ENCODE results near the gene AMPH. TPM values are rescaled to one million over a fixed set of nuclear protein-coding genes. Genes with fewer than 3 reads are reported as not detected.

AMPH gene
- total and polyA plus RNA-seq, 4 donors: 0.18 to 6.6 (median 3.6) TPM

DNA sequence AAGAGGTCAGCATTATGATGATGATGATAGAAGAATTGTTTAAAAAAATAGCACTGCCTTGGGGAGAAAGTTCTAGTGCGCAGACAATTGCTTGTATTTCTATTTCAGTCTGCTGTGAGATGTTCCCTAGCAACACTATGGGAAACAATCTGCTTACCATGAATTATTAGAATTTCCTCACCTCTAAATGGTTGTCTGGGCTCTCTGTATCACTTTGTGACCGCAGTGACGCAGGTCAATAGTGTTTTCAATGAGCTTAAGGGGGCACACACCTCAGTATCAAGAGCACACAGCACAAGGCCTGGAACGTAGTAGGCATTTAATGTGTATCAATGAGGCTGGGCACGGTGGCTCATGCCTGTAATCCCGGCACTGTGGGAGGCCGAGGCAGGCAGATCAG is 258.9 kb downstream of the AMPH start:
- no peak overlapping the region for H3K4me3 ChIP-seq
- H3K9ac ChIP-seq (ENCODE audit: insufficient read depth in 1 of 2, low read length in 2 of 2): no peak overlapping the region
- WGBS, 2 donors: 94 to 97% methylated on average over 7 of the region's 7 CpGs
- H3K36me3 ChIP-seq (ENCODE audit: control insufficient read depth in 4 of 4, insufficient read depth in 4 of 4, low read length in 4 of 4): no peaks in the 10 kb centered on the region
- TF ChIP-seq, protein P1, sequence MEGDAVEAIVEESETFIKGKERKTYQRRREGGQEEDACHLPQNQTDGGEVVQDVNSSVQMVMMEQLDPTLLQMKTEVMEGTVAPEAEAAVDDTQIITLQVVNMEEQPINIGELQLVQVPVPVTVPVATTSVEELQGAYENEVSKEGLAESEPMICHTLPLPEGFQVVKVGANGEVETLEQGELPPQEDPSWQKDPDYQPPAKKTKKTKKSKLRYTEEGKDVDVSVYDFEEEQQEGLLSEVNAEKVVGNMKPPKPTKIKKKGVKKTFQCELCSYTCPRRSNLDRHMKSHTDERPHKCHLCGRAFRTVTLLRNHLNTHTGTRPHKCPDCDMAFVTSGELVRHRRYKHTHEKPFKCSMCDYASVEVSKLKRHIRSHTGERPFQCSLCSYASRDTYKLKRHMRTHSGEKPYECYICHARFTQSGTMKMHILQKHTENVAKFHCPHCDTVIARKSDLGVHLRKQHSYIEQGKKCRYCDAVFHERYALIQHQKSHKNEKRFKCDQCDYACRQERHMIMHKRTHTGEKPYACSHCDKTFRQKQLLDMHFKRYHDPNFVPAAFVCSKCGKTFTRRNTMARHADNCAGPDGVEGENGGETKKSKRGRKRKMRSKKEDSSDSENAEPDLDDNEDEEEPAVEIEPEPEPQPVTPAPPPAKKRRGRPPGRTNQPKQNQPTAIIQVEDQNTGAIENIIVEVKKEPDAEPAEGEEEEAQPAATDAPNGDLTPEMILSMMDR (IDR thresholded peaks at IDR 0.05; ENCODE audit: control extremely low read depth, extremely low read depth): no peak
- H3K27ac ChIP-seq (ENCODE audit: low read depth in 1 of 2, low read length in 1 of 2): no peak overlapping the region
- H3K4me1 ChIP-seq (ENCODE audit: control insufficient read depth in 5 of 5, insufficient read depth in 5 of 5, low read length in 5 of 5): peaks cover 0 to 4% (median 0%) of the 10 kb centered on the region in 5 donors
- ATAC-seq (ENCODE audit: insufficient read depth, low FRiP score) (no peak), DNase-seq (no peak)
- no peaks in the 10 kb centered on the region for H3K9me3 ChIP-seq (ENCODE audit: control insufficient read depth in 4 of 4, insufficient read depth in 3 of 4, low read length in 3 of 4)
- H3K27me3 ChIP-seq (ENCODE audit: control insufficient read depth in 3 of 3, insufficient read depth in 3 of 3, low read length in 2 of 3): no peaks in the 10 kb centered on the region

DNA sequence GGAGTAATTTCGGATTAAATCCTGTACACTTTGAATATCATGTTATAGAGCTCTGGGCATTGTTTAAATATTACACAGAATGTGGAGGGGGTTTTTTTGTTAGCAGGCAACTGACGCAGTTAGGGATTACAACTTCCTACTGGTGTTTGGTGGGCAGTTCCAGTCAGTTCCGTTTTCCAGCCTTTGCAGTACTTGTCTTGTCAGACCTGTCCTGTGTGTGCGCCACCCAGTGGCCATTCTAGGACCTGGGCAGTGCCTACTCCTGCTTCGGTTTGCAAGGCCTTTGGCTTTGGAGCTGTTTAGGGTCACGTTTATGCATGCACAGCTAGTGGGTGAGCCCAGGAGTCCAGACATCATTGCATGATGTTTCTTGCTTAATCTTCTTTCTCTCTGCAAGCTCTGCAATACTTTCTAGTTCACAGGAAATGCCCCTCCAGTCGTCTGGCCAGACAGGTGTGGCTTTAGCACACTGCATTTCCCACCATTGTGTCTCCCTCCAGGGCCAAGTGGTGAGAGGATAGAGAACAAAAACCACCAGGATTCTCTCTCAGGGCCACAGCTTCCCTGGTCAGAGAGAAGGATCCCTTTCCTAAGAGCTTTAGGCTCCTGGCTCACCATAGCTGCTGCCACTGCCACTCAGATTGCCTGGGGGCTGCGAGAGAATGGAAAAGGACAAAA is 261.2 kb downstream of the AMPH start:
- peak; percentile 50 to 88 (median 87) for DNase-seq
- Histone ChIP-seq H3K4me1 (ENCODE audit: control insufficient read depth in 5 of 5, insufficient read depth in 5 of 5, low read length in 5 of 5) (peaks cover 0 to 4% (median 0%) of the 10 kb centered on the region in 5 donors), H3K27me3 (ENCODE audit: control insufficient read depth in 3 of 3, insufficient read depth in 3 of 3, low read length in 2 of 3) (no peaks in the 10 kb centered on the region), H3K36me3 (ENCODE audit: control insufficient read depth in 4 of 4, insufficient read depth in 4 of 4, low read length in 4 of 4) (no peaks in the 10 kb centered on the region), H3K27ac (ENCODE audit: low read depth in 1 of 2, low read length in 1 of 2) (no peak overlapping the region), H3K9ac (ENCODE audit: insufficient read depth in 1 of 2, low read length in 2 of 2) (no peak overlapping the region), H3K9me3 (ENCODE audit: control insufficient read depth in 4 of 4, insufficient read depth in 3 of 4, low read length in 3 of 4) (no peaks in the 10 kb centered on the region), H3K4me3 (no peak overlapping the region)
- WGBS, 2 donors: 24 to 25% methylated on average over 8 of the region's 8 CpGs
- TF ChIP-seq, protein P1 (IDR thresholded peaks at IDR 0.05; ENCODE audit: control extremely low read depth, extremely low read depth): peak; percentile 45
- ATAC-seq (ENCODE audit: insufficient read depth, low FRiP score): peak; percentile 93

DNA sequence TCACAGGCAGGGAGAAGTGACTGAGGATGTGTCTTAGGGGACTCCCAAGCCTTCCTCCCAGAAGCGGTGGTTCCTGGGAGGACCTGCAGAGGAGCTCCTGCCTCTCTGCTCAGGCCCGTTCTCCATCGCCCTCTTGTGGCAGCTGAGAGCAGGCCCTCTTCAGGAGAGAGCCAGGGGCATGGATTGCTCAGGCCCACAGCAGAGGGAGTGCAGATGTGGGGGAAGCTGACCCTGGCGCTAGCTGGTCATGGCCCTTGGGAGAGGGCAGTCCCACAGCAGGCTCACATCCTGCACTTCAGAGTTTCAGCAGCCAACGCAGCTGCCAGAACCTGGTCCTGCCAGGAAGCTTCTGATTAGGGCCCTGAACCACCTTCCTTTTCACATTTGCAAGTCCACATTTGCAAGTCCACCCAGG is 263.0 kb downstream of the AMPH start:
- no peak for ATAC-seq (ENCODE audit: insufficient read depth, low FRiP score)
- Histone ChIP-seq H3K27me3 (ENCODE audit: control insufficient read depth in 3 of 3, insufficient read depth in 3 of 3, low read length in 2 of 3) (no peaks in the 10 kb centered on the region), H3K4me3 (no peak overlapping the region), H3K9me3 (ENCODE audit: control insufficient read depth in 4 of 4, insufficient read depth in 3 of 4, low read length in 3 of 4) (no peaks in the 10 kb centered on the region), H3K36me3 (ENCODE audit: control insufficient read depth in 4 of 4, insufficient read depth in 4 of 4, low read length in 4 of 4) (no peaks in the 10 kb centered on the region), H3K9ac (ENCODE audit: insufficient read depth in 1 of 2, low read length in 2 of 2) (no peak overlapping the region), H3K27ac (ENCODE audit: low read depth in 1 of 2, low read length in 1 of 2) (peak overlapping the region in 1 of 2 donors; percentile 2), H3K4me1 (ENCODE audit: control insufficient read depth in 5 of 5, insufficient read depth in 5 of 5, low read length in 5 of 5) (peaks cover 0 to 4% (median 0%) of the 10 kb centered on the region in 5 donors)
- TF ChIP-seq, protein P1 (IDR thresholded peaks at IDR 0.05; ENCODE audit: control extremely low read depth, extremely low read depth): peak; percentile 30
- peak; percentile 54 to 64 (median 56) for DNase-seq
- 32 to 47% methylated on average over 5 of the region's 5 CpGs for WGBS, 2 donors

Measured in lung (tissue), 12 donors.